HepG2 (cell line): Measurements from ENCODE around the gene LXN. TPM values are rescaled to one million over a fixed set of nuclear protein-coding genes. Genes with fewer than 3 reads are reported as not detected.

ENCODE experiments used
- ATAC-seq: fragments of 200-7000 bp; cut with Tn5 transposase; 3 replicates; pipeline ENCODE4 v1.9.1; 2020; ENCODE audit warnings: mild to moderate bottlenecking, moderate library complexity
- BruUV-seq: library from RNA; stranded (reverse); fragments of 400-500 nt; replicated peaks from 2 replicates; lab custom pipeline; 2021; lab: Mats Ljungman, UMichigan
- CTCF ChIA-PET: fragments of 300-600 bp; formaldehyde crosslinking; extraction: SDS; loops from one replicate; lab custom pipeline; 2021; ENCODE audit warnings: low total read pairs, inconsistent platforms, low intra/inter-chr PET ratio; lab: Yijun Ruan, JAX
- POLR2A ChIA-PET: fragments of 350-600 bp; sonication (Branson Sonifier 250); formaldehyde crosslinking; loops from one replicate; lab custom pipeline; 2020; ENCODE audit warnings: antibody characterized with exemption, inconsistent platforms; lab: Yijun Ruan, JAX
- DNase-seq: peaks from one replicate; pipeline ENCODE4 v3.0.0-alpha.2; 2015; ENCODE audit warnings: low spot score
- FAIRE-seq: peaks from 3 replicates; lab custom pipeline; 2011; peaks lifted over from hg19 to GRCh38; lab: Jason Lieb, UNC
- H2AFZ ChIP-seq: one replicate; pipeline ENCODE4 v1.6.1; 2011; ENCODE audit warnings: low read length, inconsistent platforms
- H3K27ac ChIP-seq: fragments of 300-600 bp; 3 replicates; pipeline ENCODE4 v1.8.0; 2011; ENCODE audit warnings: mixed run types, mild to moderate bottlenecking, mixed read lengths, low read length, inconsistent platforms; ENCODE audit not compliant: insufficient read depth; ENCODE audit errors: extremely low read length
- H3K27me3 ChIP-seq, 2 experiments: fragments of 200-600 bp in 1 of 2; 2 replicates in 1 of 2; 3 replicates in 1 of 2; pipeline versions ENCODE4 v1.6.0 to v1.8.0; 2011; ENCODE audit warnings: low read length in 2 of 2, mild to moderate bottlenecking in 2 of 2, moderate library complexity in 2 of 2, inconsistent platforms in 1 of 2; ENCODE audit not compliant: insufficient read depth in 2 of 2, control insufficient read depth in 1 of 2
- H3K36me3 ChIP-seq, 2 experiments: fragments of 200-600 bp in 1 of 2; replicated peaks in 1 of 2; 2 replicates in 1 of 2; 3 replicates in 1 of 2; pipeline versions ENCODE4 v1.5.1 to v1.8.0; 2011; ENCODE audit warnings: low read length in 2 of 2, inconsistent platforms in 1 of 2; ENCODE audit not compliant: insufficient read depth in 2 of 2, control insufficient read depth in 1 of 2
- H3K4me1 ChIP-seq: 2 replicates; pipeline ENCODE4 v1.5.1; 2012; ENCODE audit warnings: low read length, inconsistent platforms; ENCODE audit not compliant: insufficient read depth
- H3K4me2 ChIP-seq: 2 replicates; pipeline ENCODE4 v1.6.0; 2011; ENCODE audit warnings: low read depth, low read length, inconsistent platforms
- H3K4me3 ChIP-seq, 3 experiments: fragments of 200-600 bp in 1 of 3; sonication (generic), shearing (Covaris generic) in 1 of 3; replicated peaks in 1 of 3; 2 replicates each; pipeline ENCODE4 v1.5.1; 2011 to 2016; ENCODE audit warnings: low read length in 3 of 3, inconsistent platforms in 2 of 3, low read depth in 2 of 3, mild to moderate bottlenecking in 2 of 3, control low read depth in 1 of 3, mixed read lengths in 1 of 3; ENCODE audit not compliant: insufficient read depth in 1 of 3
- H3K79me2 ChIP-seq: one replicate; pipeline ENCODE4 v1.6.1; 2011; ENCODE audit warnings: low read length, inconsistent platforms; ENCODE audit not compliant: insufficient read depth
- H3K9ac ChIP-seq: 2 replicates; pipeline ENCODE4 v1.6.0; 2011; ENCODE audit warnings: mild to moderate bottlenecking, low read depth, low read length, inconsistent platforms; ENCODE audit not compliant: insufficient read depth
- H3K9me3 ChIP-seq: 2 replicates; pipeline ENCODE4 v1.5.1; 2012; ENCODE audit warnings: mild to moderate bottlenecking, low read length
- H4K20me1 ChIP-seq: 2 replicates; pipeline ENCODE4 v1.6.0; 2011; ENCODE audit warnings: inconsistent platforms, mild to moderate bottlenecking, low read length, moderate library complexity; ENCODE audit not compliant: insufficient read depth
- ELF3 ChIP-seq: IDR thresholded peaks from 2 replicates; pipeline ENCODE4 v1.6.1; 2016; ENCODE audit warnings: missing genetic modification reagents, missing compliant biosample characterization
- HDAC6 ChIP-seq: fragments of 200-600 bp; sonication (generic); IDR thresholded peaks from 2 replicates; pipeline ENCODE4 v1.7.0; 2017; ENCODE audit warnings: mild to moderate bottlenecking, antibody characterized with exemption, low read length, low read depth
- HNRNPK ChIP-seq: fragments of 200-400 bp; formaldehyde crosslinking; IDR thresholded peaks from 2 replicates; pipeline ENCODE4 v1.6.1; 2018; ENCODE audit warnings: low read length, low read depth, moderate library complexity, mild to moderate bottlenecking; ENCODE audit not compliant: poor library complexity, severe bottlenecking
- KLF9 ChIP-seq: IDR thresholded peaks from 2 replicates; pipeline ENCODE4 v1.6.1; 2016; ENCODE audit warnings: low read depth
- MEF2D ChIP-seq: sonication (generic); formaldehyde crosslinking; IDR thresholded peaks from 2 replicates; pipeline ENCODE4 v1.5.1; 2020; ENCODE audit warnings: mild to moderate bottlenecking, missing genetic modification reagents
- RFX1 ChIP-seq: fragments of 450-650 bp; IDR thresholded peaks from 2 replicates; pipeline ENCODE4 v1.6.1; 2017
- SMAD1 ChIP-seq: sonication (generic); formaldehyde crosslinking; IDR thresholded peaks from 2 replicates; pipeline ENCODE4 v1.4.0; 2020; ENCODE audit warnings: missing genetic modification reagents, low read depth, mild to moderate bottlenecking, borderline replicate concordance
- SPEN ChIP-seq: sonication (generic); formaldehyde crosslinking; IDR thresholded peaks from 2 replicates; pipeline ENCODE4 v1.5.1; 2020; ENCODE audit warnings: low read depth, mild to moderate bottlenecking, missing genetic modification reagents
- SRSF4 ChIP-seq: fragments of 200-400 bp; formaldehyde crosslinking; IDR thresholded peaks from one replicate; pipeline ENCODE4 v1.6.1; 2018; ENCODE audit warnings: mild to moderate bottlenecking, low read depth, low read length, moderate library complexity; ENCODE audit not compliant: poor library complexity, severe bottlenecking
- TEF ChIP-seq: sonication (generic); formaldehyde crosslinking; IDR thresholded peaks from 2 replicates; pipeline ENCODE4 v1.5.0; 2020; ENCODE audit warnings: missing genetic modification reagents
- TRIM24 ChIP-seq: sonication (generic); formaldehyde crosslinking; IDR thresholded peaks from 2 replicates; pipeline ENCODE4 v1.8.0; 2022; ENCODE audit warnings: mild to moderate bottlenecking, missing genetic modification reagents
- ZFP36L1 ChIP-seq: sonication (generic); formaldehyde crosslinking; IDR thresholded peaks from 2 replicates; pipeline ENCODE4 v1.8.0; 2022; ENCODE audit warnings: mild to moderate bottlenecking, missing genetic modification reagents, moderate library complexity
- ZNF343 ChIP-seq: sonication (generic); formaldehyde crosslinking; IDR thresholded peaks from 2 replicates; pipeline ENCODE4 v1.4.0; 2020; ENCODE audit warnings: mild to moderate bottlenecking, missing genetic modification reagents
- ZNF564 ChIP-seq: sonication (generic); formaldehyde crosslinking; IDR thresholded peaks from 2 replicates; pipeline ENCODE4 v1.8.1; 2023; ENCODE audit warnings: mild to moderate bottlenecking, missing genetic modification reagents
- ZNF83 ChIP-seq: sonication (generic); formaldehyde crosslinking; IDR thresholded peaks from 2 replicates; pipeline ENCODE4 v1.4.0; 2020; ENCODE audit warnings: missing genetic modification reagents, mild to moderate bottlenecking, borderline replicate concordance
- ZNF839 ChIP-seq: sonication (generic); formaldehyde crosslinking; IDR thresholded peaks from 2 replicates; pipeline ENCODE4 v1.4.0; 2020; ENCODE audit warnings: missing genetic modification reagents, mild to moderate bottlenecking, borderline replicate concordance
- WGBS: methylation state at CpG from one replicate; pipeline ENCODE4 v1.1.6; 2017; ENCODE audit warnings: low lambda C conversion rate; 5-methylcytosine and 5-hydroxymethylcytosine counted together
- in situ Hi-C: cut with HindIII; loops from 2 replicates; pipeline ENCODE4 v1.10.0; 2017; ENCODE audit warnings: low pct_unique_long_range_greater_than_20kb; ENCODE audit not compliant: extremely low pct_ligation_motif_present
- intact Hi-C: fragments of 100-400 bp; cut with micrococcal nuclease; formaldehyde crosslinking; loops from one replicate; pipeline ENCODE4 v1.10.0; 2022; ENCODE audit not compliant: unreplicated experiment
- polyA plus RNA-seq, 8 experiments: library from polyadenylated mRNA; depleted of rRNA in 3 of 8; stranded (reverse) in 7 of 8; unstranded in 1 of 8; fragments of >200 nt; fragmentation: Illumina TruSeq in 4 of 8; extraction: Trizol in 4 of 8; gene quantifications; 2 replicates each; pipeline versions ENCODE4 v1.2.1 to v1.2.3, GENCODE V29; 2011 to 2016; ENCODE audit warnings: low read depth in 4 of 8, missing spikeins in 1 of 8, mixed read lengths in 1 of 8; ENCODE audit not compliant: insufficient read depth in 1 of 8
- total RNA-seq, 5 experiments: library from RNA; depleted of rRNA; stranded (reverse); fragments of >200 nt; fragmentation: Illumina TruSeq; extraction: Trizol; gene quantifications; 2 replicates each; pipeline ENCODE4 v1.2.3, GENCODE V29; 2016; ENCODE audit warnings: low read depth in 1 of 5

The LXN gene
- total and polyA plus RNA-seq, 2 of the 13 experiments (the other 11 are each of a cell fraction or from before 2014, with no cell fraction given): not detected

DNA sequence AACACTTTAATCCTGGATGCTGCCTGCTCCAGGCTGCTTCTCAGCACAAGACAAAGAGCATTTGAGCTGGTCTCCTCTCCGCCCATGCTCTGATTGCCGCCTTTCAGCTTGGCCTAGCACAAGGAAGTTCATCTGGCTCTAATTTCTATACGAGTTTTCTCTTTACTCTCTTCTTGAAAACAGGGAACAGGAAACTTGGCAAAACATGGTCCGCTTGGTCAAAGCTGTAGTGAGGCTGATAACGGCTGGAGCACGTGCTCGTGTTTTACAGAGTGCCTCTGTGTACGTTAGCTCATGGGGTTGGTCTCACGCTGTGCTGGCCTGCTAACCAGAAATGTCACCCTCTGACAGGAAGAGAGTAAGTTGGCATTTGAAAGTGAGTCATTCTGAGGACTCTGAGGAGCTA, 40.6 kb upstream of the LXN start:
- no peaks in the 10 kb centered on the region for H3K9me3 ChIP-seq
- H3K36me3 ChIP-seq: peaks cover 0 to 2% of the 10 kb centered on the region in 2 experiments; a peak in 1 of 5 replicates
- no peak for TF ChIP-seq HDAC6
- TF ChIP-seq HNRNPK: no peak
- no peak for TF ChIP-seq ZNF839 (CRISPR knock-in tag)
- TF ChIP-seq ZNF83 (CRISPR knock-in tag): no peak
- TF ChIP-seq KLF9 (CRISPR knock-in tag): no peak
- no peak for TF ChIP-seq ZFP36L1 (CRISPR knock-in tag)
- TF ChIP-seq SMAD1 (CRISPR knock-in tag): no peak
- TF ChIP-seq SRSF4: no peak
- DNase-seq (no peak), ATAC-seq (no peak), FAIRE-seq (no peak)
- intact Hi-C loops (no loop called here), in situ Hi-C loops (no loop called here)
- H3K4me1 ChIP-seq: no peaks in the 10 kb centered on the region
- no peaks in the 10 kb centered on the region for H4K20me1 ChIP-seq
- no peak overlapping the region for H3K4me3 ChIP-seq
- no peaks in the 10 kb centered on the region for H3K27me3 ChIP-seq
- H3K79me2 ChIP-seq: no peaks in the 10 kb centered on the region
- BruUV-seq: no TSS peak
- no peak overlapping the region for H3K4me2 ChIP-seq
- WGBS: 96% methylated on average over 9 of the region's 9 CpGs
- H3K27ac ChIP-seq: no peak overlapping the region
- no peak overlapping the region for H3K9ac ChIP-seq
- H2AFZ ChIP-seq: no peak overlapping the region
- CTCF ChIA-PET: no interaction called here
- POLR2A ChIA-PET: no interaction called here

DNA sequence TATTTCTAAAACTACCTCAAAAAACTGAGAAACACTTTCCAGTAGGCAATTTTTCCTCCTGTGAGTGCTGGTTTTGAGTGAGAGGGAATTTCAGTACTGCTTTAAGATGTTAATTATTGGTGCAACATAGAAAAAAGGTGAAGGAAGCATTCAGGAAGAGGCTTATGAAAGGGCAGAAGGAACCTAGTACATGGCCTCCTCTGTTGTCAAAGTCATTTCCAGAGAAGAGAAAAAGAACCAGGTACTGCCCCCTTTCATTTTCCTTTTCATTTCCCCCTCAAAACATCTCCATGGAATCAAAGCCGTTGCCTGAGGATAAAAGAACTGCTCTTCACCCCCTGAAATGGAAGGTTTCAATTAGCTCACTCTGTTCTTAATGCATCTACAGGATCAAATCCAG, 40.0 kb upstream of the LXN start:
- H3K4me1 ChIP-seq: no peaks in the 10 kb centered on the region
- DNase-seq (no peak), ATAC-seq (no peak), FAIRE-seq (no peak)
- H3K27me3 ChIP-seq: no peaks in the 10 kb centered on the region
- ChIA-PET POLR2A (no interaction called here), CTCF (no interaction called here)
- H2AFZ ChIP-seq: no peak overlapping the region
- peaks cover 0 to 3% of the 10 kb centered on the region in 2 experiments; a peak in 2 of 5 replicates for H3K36me3 ChIP-seq
- H3K9me3 ChIP-seq: no peaks in the 10 kb centered on the region
- no peak overlapping the region for H3K27ac ChIP-seq
- WGBS: 100% methylated on average over 1 of the region's 1 CpG
- H4K20me1 ChIP-seq: no peaks in the 10 kb centered on the region
- BruUV-seq: no TSS peak
- intact Hi-C loops (no loop called here), in situ Hi-C loops (no loop called here)
- H3K4me2 ChIP-seq: no peak overlapping the region
- no peak overlapping the region for H3K9ac ChIP-seq
- H3K4me3 ChIP-seq: no peak overlapping the region
- no peaks in the 10 kb centered on the region for H3K79me2 ChIP-seq
- TF ChIP-seq ELF3 (CRISPR knock-in tag) (no peak), MEF2D (CRISPR knock-in tag) (no peak), RFX1 (no peak), TEF (CRISPR knock-in tag) (no peak), ZNF343 (CRISPR knock-in tag) (no peak), ZNF564 (CRISPR knock-in tag) (no peak), TRIM24 (CRISPR knock-in tag) (no peak), SPEN (no peak)
